IPS-15b (cell line): ENCODE data around the gene GPR31.
"Not testable (repeated sequence)": the region's sequence is repeated elsewhere in the genome, so short reads cannot be mapped to it uniquely, and the experiment has no call there.

Experiments
- H3K27me3 ChIP-seq: one replicate; pipeline ENCODE4 v1.6.1; 2013; ENCODE audit warnings: low read length; ENCODE audit not compliant: control insufficient read depth, insufficient read depth
- H3K36me3 ChIP-seq: one replicate; pipeline ENCODE4 v1.6.1; 2013; ENCODE audit warnings: low read length; ENCODE audit not compliant: control insufficient read depth, insufficient read depth
- H3K4me1 ChIP-seq: one replicate; pipeline ENCODE4 v1.6.1; 2013; ENCODE audit warnings: mild to moderate bottlenecking, low read length; ENCODE audit not compliant: control insufficient read depth, insufficient read depth
- H3K4me3 ChIP-seq: one replicate; pipeline ENCODE4 v1.5.1; 2013; ENCODE audit warnings: low read depth, low read length
- H3K9ac ChIP-seq: one replicate; pipeline ENCODE4 v1.6.1; 2013; ENCODE audit warnings: low read depth, mild to moderate bottlenecking, low read length
- H3K9me3 ChIP-seq: one replicate; pipeline ENCODE4 v1.6.1; 2013; ENCODE audit warnings: mild to moderate bottlenecking, low read length; ENCODE audit not compliant: control insufficient read depth, insufficient read depth

The GPR31 gene

GRCh38 chr6:167157863-167158262 lies at the start of gene GPR31:
Gene GPR31 (minus strand): TSS chr6:167157980. CDS start chr6:167157831, 149 bp downstream.
- Histone ChIP-seq H3K4me3 (no peak within 1 kb of the TSS), H3K27me3 (no peaks in the 10 kb centered on the region), H3K4me1 (peaks cover 6% of the 10 kb centered on the region), H3K36me3 (no peaks in the 10 kb centered on the region), H3K9me3 (no peaks in the 10 kb centered on the region), H3K9ac (no peak within 1 kb of the TSS)

GRCh38 chr6:167207527-167207926 lies 49.7 kb upstream of the GPR31 start:
- Histone ChIP-seq H3K9ac (no peak overlapping the region), H3K9me3 (no peaks in the 10 kb centered on the region), H3K36me3 (no peaks in the 10 kb centered on the region), H3K27me3 (peaks cover 2% of the 10 kb centered on the region), H3K4me3 (no peak overlapping the region), H3K4me1 (no peaks in the 10 kb centered on the region)

GRCh38 chr6:167205316-167205715 lies 47.5 kb upstream of the GPR31 start:
- not testable (repeated sequence) for H3K9ac ChIP-seq, H3K9me3 ChIP-seq, H3K36me3 ChIP-seq, H3K4me3 ChIP-seq, H3K4me1 ChIP-seq, H3K27me3 ChIP-seq

GRCh38 chr6:167204059-167204348 lies 46.2 kb upstream of the GPR31 start:
- not testable (repeated sequence) for H3K4me3 ChIP-seq, H3K9ac ChIP-seq, H3K9me3 ChIP-seq, H3K27me3 ChIP-seq, H3K36me3 ChIP-seq, H3K4me1 ChIP-seq

- H3K9me3 ChIP-seq, H3K4me1 ChIP-seq, H3K9ac ChIP-seq, H3K36me3 ChIP-seq, H3K4me3 ChIP-seq, H3K27me3 ChIP-seq: not testable (repeated sequence)
Measured at GRCh38 chr6:167203261-167204058, 45.7 kb upstream of the GPR31 start.

- H3K4me3 ChIP-seq, H3K27me3 ChIP-seq: not testable (repeated sequence)
Measured at GRCh38 chr6:167202613-167203012, 44.8 kb upstream of the GPR31 start.

GRCh38 chr6:167200806-167201205 lies 43.0 kb upstream of the GPR31 start:
- Histone ChIP-seq H3K36me3 (no peaks in the 10 kb centered on the region), H3K4me1 (no peaks in the 10 kb centered on the region), H3K9ac (no peak overlapping the region), H3K4me3 (no peak overlapping the region), H3K27me3 (no peaks in the 10 kb centered on the region), H3K9me3 (no peaks in the 10 kb centered on the region)

More at GRCh38 chr6:167202613-167203012, 44.8 kb upstream of the GPR31 start:
- not testable (repeated sequence) for H3K9ac ChIP-seq, H3K36me3 ChIP-seq, H3K9me3 ChIP-seq, H3K4me1 ChIP-seq

- H3K4me1 ChIP-seq, H3K4me3 ChIP-seq, H3K36me3 ChIP-seq, H3K27me3 ChIP-seq, H3K9me3 ChIP-seq, H3K9ac ChIP-seq: not testable (repeated sequence)
Measured at GRCh38 chr6:167195941-167196610, 38.3 kb upstream of the GPR31 start.

- not testable (repeated sequence) for H3K9me3 ChIP-seq, H3K4me1 ChIP-seq, H3K36me3 ChIP-seq, H3K4me3 ChIP-seq, H3K9ac ChIP-seq, H3K27me3 ChIP-seq
Measured at GRCh38 chr6:167193515-167194125, 35.8 kb upstream of the GPR31 start.

- H3K4me1 ChIP-seq, H3K4me3 ChIP-seq, H3K9me3 ChIP-seq, H3K36me3 ChIP-seq, H3K27me3 ChIP-seq, H3K9ac ChIP-seq: not testable (repeated sequence)
Measured at GRCh38 chr6:167191043-167191583, 33.3 kb upstream of the GPR31 start.

GRCh38 chr6:167187275-167187674 lies 29.5 kb upstream of the GPR31 start:
- not testable (repeated sequence) for H3K4me1 ChIP-seq, H3K27me3 ChIP-seq, H3K9me3 ChIP-seq, H3K4me3 ChIP-seq, H3K36me3 ChIP-seq, H3K9ac ChIP-seq

- H3K9me3 ChIP-seq, H3K9ac ChIP-seq, H3K4me3 ChIP-seq, H3K4me1 ChIP-seq, H3K27me3 ChIP-seq, H3K36me3 ChIP-seq: not testable (repeated sequence)
Measured at GRCh38 chr6:167185101-167185500, 27.3 kb upstream of the GPR31 start.
